MCF 10A (cell line): Measurements from ENCODE around the gene CYTH3. TPM values are rescaled to one million over a fixed set of nuclear protein-coding genes. Genes with fewer than 3 reads are reported as not detected.
"Not testable (repeated sequence)": the region's sequence is repeated elsewhere in the genome, so short reads cannot be mapped to it uniquely, and the experiment has no call there.

Experiments used
- BruUV-seq: library from RNA; stranded (reverse); fragments of 400-500 nt; replicated peaks from 2 replicates; lab custom pipeline; 2021; lab: Mats Ljungman, UMichigan
- CTCF ChIA-PET: fragments of 300-600 bp; sonication (Branson Sonifier 250); formaldehyde crosslinking; extraction: SDS; loops from one replicate; lab custom pipeline; 2021; ENCODE audit warnings: antibody characterized with exemption, inconsistent platforms; lab: Yijun Ruan, JAX
- POLR2A ChIA-PET: fragments of 300-600, 350-650 bp; sonication (Branson Sonifier 250); formaldehyde crosslinking; extraction: SDS; loops from one replicate; lab custom pipeline; 2020; ENCODE audit warnings: antibody characterized with exemption, inconsistent platforms; lab: Yijun Ruan, JAX
- DNase-seq: peaks from one replicate; pipeline ENCODE4 v3.0.0-alpha.2; 2018; ENCODE audit not compliant: unreplicated experiment
- H3K27ac Mint-ChIP-seq: one replicate; pipeline ENCODE4 v1.8.0; 2022; ENCODE audit warnings: mild to moderate bottlenecking, low read depth, mixed read lengths; ENCODE audit not compliant: unreplicated experiment
- H3K27me3 Mint-ChIP-seq: one replicate; pipeline ENCODE4 v1.8.0; 2022; ENCODE audit warnings: mixed read lengths; ENCODE audit not compliant: insufficient read depth, unreplicated experiment
- H3K36me3 Mint-ChIP-seq: one replicate; pipeline ENCODE4 v1.8.0; 2022; ENCODE audit warnings: mild to moderate bottlenecking, moderate library complexity, mixed read lengths; ENCODE audit not compliant: insufficient read depth, unreplicated experiment
- H3K4me1 Mint-ChIP-seq: one replicate; pipeline ENCODE4 v1.8.0; 2022; ENCODE audit warnings: mixed read lengths; ENCODE audit not compliant: insufficient read depth, unreplicated experiment
- H3K4me3 Mint-ChIP-seq: one replicate; pipeline ENCODE4 v1.8.0; 2022; ENCODE audit warnings: mild to moderate bottlenecking, moderate library complexity, mixed read lengths; ENCODE audit not compliant: unreplicated experiment
- H3K9me3 Mint-ChIP-seq: one replicate; pipeline ENCODE4 v1.8.0; 2022; ENCODE audit warnings: mixed read lengths; ENCODE audit not compliant: unreplicated experiment
- intact Hi-C: fragments of 100-400 bp; cut with micrococcal nuclease; formaldehyde crosslinking; loops from 2 replicates; pipeline ENCODE4 v1.14.1; 2022
- total RNA-seq: library from RNA; stranded (reverse); gene quantifications from 2 replicates; pipeline ENCODE4 v1.2.3, GENCODE V29; 2022
- TF ChIP-seq, protein P1 (sequence below): fragments of 200-600 bp; IDR thresholded peaks from one replicate; pipeline ENCODE4 v1.8.0; 2022; ENCODE audit warnings: antibody characterized with exemption, mild to moderate bottlenecking; ENCODE audit not compliant: unreplicated experiment

CYTH3 gene
- total RNA-seq, 1 experiment from 2014 or later = 23.5 TPM

DNA sequence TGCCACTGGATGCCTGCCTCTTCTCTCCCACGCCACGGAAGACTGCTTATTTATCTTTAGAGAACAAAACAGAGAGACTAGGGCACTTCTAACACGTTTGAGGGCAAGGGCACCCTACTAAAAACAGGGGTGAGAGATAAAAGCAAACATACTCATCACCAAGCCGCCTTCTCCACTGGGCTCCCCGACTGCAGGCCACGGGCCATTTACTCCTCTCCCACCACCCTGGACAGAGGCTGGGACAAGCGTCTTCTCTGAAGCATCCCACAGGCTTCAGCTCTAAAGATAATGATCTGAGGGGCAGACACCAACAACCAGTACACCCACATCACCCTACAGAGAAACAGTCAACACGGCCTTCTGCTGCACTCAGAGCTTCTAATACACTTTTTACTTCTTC, 78.7 kb downstream of the CYTH3 start:
- no peaks in the 10 kb centered on the region for H3K27me3 Mint-ChIP-seq
- no peak overlapping the region for H3K4me3 Mint-ChIP-seq
- ChIA-PET POLR2A (no interaction called here), CTCF (no interaction called here)
- peaks cover 12% of the 10 kb centered on the region for H3K36me3 Mint-ChIP-seq
- no TSS peak for BruUV-seq
- intact Hi-C loops = no loop called here
- no peak overlapping the region for H3K27ac Mint-ChIP-seq
- TF ChIP-seq, protein P1, sequence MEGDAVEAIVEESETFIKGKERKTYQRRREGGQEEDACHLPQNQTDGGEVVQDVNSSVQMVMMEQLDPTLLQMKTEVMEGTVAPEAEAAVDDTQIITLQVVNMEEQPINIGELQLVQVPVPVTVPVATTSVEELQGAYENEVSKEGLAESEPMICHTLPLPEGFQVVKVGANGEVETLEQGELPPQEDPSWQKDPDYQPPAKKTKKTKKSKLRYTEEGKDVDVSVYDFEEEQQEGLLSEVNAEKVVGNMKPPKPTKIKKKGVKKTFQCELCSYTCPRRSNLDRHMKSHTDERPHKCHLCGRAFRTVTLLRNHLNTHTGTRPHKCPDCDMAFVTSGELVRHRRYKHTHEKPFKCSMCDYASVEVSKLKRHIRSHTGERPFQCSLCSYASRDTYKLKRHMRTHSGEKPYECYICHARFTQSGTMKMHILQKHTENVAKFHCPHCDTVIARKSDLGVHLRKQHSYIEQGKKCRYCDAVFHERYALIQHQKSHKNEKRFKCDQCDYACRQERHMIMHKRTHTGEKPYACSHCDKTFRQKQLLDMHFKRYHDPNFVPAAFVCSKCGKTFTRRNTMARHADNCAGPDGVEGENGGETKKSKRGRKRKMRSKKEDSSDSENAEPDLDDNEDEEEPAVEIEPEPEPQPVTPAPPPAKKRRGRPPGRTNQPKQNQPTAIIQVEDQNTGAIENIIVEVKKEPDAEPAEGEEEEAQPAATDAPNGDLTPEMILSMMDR = no peak
- DNase-seq = no peak
- H3K9me3 Mint-ChIP-seq = no peaks in the 10 kb centered on the region
- H3K4me1 Mint-ChIP-seq = no peaks in the 10 kb centered on the region

DNA sequence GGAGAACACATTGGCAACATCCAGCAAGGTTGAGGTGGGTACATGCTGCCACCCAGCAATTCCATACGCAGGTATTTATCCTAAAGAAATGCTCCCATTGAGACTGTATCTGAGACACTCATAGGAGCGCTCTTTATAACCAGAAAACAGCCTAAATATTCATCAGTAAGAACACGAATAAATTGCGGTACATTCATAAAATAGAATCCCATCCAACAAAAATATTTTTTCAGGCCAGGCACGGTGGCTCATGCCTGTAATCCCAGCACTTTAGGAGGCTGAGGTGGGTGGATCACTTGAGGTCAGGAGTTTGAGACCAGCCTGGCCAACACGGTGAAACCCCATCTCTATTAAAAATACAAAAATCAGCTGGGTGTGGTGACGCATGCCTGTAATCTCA, 81.9 kb downstream of the CYTH3 start:
- POLR2A ChIA-PET, H3K4me1 Mint-ChIP-seq, H3K27me3 Mint-ChIP-seq, H3K27ac Mint-ChIP-seq, intact Hi-C loops, BruUV-seq, H3K9me3 Mint-ChIP-seq, H3K4me3 Mint-ChIP-seq, DNase-seq: not testable (repeated sequence)
- H3K36me3 Mint-ChIP-seq = peaks cover 27% of the 10 kb centered on the region
- CTCF ChIA-PET = interaction anchor here (0.6 kb wide), 1 partner anchor 11 kb away, joined by 3 read pairs; no protein-coding TSS in a partner anchor

DNA sequence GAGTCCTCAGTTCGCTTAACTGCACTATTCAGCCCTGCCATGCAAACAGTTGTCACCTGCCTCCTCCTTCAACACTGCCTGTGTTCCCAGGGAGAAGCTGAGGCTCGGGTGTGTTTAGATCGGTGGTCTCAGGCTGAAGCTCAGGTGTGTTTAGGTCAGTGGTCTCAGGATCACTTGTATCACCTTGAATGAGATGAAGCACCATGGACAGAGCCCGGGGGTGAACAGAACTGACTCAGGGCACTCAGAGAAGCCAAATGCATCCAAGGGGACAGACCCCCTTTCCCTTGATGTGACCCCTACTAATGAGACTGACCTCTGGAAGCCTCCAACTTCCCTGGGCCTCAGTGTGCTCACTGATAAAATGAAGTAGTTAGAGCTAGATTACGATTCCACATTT, 84.0 kb downstream of the CYTH3 start:
- DNase-seq = no peak
- TF ChIP-seq, protein P1 = no peak
- H3K4me1 Mint-ChIP-seq = no peaks in the 10 kb centered on the region
- intact Hi-C loops = no loop called here
- H3K27me3 Mint-ChIP-seq = no peaks in the 10 kb centered on the region
- H3K36me3 Mint-ChIP-seq = peaks cover 27% of the 10 kb centered on the region
- H3K4me3 Mint-ChIP-seq = no peak overlapping the region
- CTCF ChIA-PET = no interaction called here
- no peaks in the 10 kb centered on the region for H3K9me3 Mint-ChIP-seq
- no TSS peak for BruUV-seq
- no peak overlapping the region for H3K27ac Mint-ChIP-seq
- POLR2A ChIA-PET = interaction anchor here (0.6 kb wide), 1 partner anchor 176 kb away, joined by 3 read pairs; no protein-coding TSS in a partner anchor

DNA sequence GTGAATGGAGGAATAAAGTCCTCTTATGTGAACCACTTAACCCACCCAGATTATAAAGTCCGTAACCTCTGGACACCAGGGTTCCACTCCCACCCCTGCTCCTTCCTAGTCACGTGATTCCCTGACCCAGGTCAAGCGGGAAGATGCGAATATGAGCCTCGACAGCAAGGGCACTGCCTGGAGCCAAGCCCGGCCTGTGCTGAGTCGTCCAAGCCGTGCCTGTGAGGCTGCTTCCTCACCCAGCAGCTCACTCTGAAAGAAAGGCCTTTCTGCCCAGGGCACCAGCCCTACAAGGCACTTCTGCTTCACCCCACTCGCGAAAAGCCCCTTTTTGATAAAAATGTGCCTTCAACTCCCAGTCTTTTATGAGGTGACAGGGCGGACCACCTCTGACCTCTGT, 85.8 kb downstream of the CYTH3 start:
- ChIA-PET CTCF (interaction anchor here (0.5 to 1.5 kb wide), 2 partner anchors 85 to 137 kb away, joined by 3 to 4 read pairs; no protein-coding TSS in a partner anchor), POLR2A (no interaction called here)
- TF ChIP-seq, protein P1 = no peak
- Mint-ChIP-seq H3K36me3 (peaks cover 27% of the 10 kb centered on the region), H3K27ac (no peak overlapping the region), H3K9me3 (no peaks in the 10 kb centered on the region), H3K4me3 (no peak overlapping the region), H3K4me1 (no peaks in the 10 kb centered on the region), H3K27me3 (no peaks in the 10 kb centered on the region)
- BruUV-seq = no TSS peak
- intact Hi-C loops = no loop called here
- DNase-seq = no peak
